GM18870 (cell line): Measurements from ENCODE around the gene PLPP7.

ENCODE experiments used
- ATAC-seq: cut with Tn5 transposase; IDR thresholded peaks from one replicate; pipeline ENCODE4 v1.9.1; 2021; ENCODE audit warnings: moderate library complexity; ENCODE audit not compliant: unreplicated experiment

Gene PLPP7

DNA sequence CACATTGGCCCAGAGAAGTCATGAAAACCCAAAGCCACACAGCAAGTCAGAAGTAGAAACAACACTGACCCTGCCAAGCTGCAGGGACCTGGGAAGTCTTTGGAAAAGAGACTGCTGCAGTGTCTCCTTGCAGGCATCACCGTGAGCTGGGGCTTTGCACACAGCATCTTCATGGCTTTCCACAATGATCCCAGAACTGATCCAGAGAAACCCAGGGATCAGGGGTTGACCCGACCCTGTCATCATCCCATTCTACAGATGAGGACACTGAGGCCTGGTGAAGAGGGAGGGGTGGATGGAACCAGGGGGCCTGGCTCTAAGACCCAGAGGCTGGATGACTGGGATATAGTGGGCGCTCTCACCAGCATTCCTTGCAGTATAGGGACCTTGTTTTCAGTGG, 8.9 kb upstream of the PLPP7 start:
- no peak for ATAC-seq

- no peak for ATAC-seq
Observed at GRCh38 chr9:131281119-131281965, 8.2 kb upstream of the PLPP7 start.

- ATAC-seq = no peak
Observed at GRCh38 chr9:131282175-131282574, 7.3 kb upstream of the PLPP7 start.

- ATAC-seq = no peak
Observed at GRCh38 chr9:131282688-131283422, 6.7 kb upstream of the PLPP7 start.

GRCh38 chr9:131284856-131285255, 4.7 kb upstream of the PLPP7 start:
- ATAC-seq = no peak

DNA sequence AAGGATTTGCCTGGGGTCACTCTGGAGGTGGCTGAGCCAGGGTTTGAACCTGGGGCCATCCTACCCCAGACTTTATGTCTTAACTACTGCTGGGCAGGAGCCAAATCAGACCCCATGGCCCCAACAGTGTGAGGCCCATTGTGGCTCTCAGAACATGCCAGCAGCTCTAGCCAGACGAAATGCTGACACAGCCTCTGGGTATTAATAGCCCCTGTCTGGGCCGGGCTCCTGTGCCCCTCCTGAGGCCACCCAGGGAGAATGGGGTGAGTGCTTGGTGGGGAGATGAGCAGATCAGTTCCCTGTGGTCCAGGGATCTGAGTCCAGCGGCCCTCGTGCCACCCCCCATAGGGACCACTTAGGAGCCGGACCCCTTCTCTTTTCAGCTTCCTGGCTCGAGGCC, 2.2 kb upstream of the PLPP7 start:
- ATAC-seq = no peak

GRCh38 chr9:131288217-131288616, 1.3 kb upstream of the PLPP7 start:
- ATAC-seq = no peak

DNA sequence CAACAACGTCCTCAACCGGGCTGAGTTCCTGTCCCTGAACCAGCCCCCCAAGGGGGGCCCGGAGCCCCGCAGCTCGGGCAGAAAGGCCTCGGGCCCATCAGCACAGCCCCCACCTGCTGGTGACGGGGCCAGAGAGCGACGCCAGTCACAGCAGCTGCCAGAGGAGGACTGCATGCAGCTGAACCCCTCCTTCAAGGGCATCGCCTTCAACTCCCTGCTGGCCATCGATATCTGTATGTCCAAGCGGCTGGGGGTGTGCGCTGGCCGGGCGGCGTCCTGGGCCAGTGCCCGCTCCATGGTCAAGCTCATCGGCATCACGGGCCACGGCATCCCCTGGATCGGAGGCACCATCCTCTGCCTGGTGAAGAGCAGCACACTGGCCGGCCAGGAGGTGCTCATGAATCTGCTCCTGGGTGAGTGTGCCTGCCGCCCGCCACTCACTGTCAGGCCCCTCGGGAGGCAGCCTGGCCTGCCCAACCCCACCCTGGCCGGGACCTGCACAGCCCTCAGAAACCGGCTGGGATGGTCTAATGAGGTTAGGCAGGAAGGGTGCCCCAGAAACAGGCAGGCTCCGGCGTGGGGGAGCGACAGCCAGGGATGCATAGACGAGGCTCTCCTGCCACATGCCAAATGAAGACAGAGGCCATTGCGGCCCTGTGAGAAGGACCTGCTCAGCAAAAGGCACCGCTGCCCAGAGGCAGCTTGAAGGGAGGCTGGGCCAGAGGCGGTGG, 678 bp downstream of the PLPP7 start:
- ATAC-seq = no peak

- no peak for ATAC-seq
Observed at GRCh38 chr9:131290767-131291370, 1.3 kb downstream of the PLPP7 start.

DNA sequence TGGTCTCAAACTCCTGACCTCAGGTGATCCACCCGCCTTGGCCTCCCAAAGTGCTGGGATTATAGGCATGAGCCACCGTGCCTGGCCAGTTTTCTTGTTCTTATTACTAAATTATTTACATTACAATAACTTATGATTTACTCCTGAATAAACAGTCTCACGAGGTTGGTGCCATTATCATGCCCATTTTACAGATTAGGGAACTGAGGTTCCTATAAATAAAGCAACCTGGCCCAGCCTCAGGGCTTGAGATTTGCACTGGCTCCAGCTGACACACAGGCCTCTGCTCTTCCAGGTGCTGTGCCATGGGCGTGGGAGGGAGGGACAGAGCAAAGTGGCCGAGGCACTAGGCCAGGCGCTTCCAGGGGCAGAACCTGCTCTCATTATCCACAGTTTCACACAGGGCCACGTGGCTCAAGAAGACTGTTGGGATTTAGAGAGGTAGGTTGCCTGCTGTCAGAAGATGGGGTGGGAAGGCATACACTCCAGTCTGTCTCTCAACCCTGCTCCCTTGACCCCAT, 2.3 kb downstream of the PLPP7 start:
- ATAC-seq = no peak

DNA sequence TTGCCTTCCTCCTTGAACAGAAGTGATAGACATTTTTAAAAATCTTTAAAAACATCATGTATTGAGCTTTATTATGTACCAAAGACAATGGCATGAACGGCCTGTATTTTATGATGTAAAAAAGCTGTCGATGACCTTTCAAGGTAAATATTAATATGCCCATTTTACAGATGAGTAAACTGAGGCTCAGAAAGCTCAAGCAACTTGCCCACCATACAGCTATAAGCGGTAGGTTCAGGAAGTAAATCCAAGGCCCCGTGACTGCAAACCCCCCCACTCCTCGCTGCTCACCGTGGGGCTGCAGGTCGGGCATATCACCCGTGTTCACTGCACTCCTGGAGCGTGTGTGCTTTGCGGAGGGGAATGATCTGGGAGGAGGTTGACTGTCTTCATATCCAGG, 3.4 kb downstream of the PLPP7 start:
- ATAC-seq = no peak

- no peak for ATAC-seq
Observed at GRCh38 chr9:131296460-131296859, 6.9 kb downstream of the PLPP7 start.

DNA sequence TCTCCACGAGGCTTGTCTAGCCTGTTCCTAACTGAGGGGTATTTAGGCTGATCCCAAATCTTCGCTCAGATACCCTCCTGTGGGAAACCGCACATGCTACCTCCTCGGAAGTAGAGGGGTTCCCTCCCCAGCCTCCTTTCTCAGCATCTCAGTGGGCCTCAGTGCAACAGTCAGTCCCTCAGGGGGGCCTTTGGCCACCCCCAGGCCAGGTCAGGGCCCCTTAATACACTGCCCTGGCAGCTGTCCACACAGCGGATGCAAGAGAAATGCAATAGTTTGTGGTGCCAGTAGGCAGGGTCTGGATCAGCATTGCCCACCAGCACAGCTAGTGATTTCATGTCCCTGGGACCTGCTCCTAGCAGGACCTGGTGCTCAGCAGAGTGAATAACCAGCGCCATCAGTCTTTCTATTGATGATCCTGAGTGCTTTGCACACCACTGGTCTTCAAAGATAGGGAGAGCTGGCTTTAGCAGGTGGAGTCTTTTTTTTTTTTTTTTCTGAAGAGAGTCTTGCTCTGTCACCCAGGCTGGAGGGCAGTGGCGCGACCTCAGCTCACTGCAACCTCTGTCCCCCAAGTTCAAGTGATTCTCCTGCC, 7.5 kb downstream of the PLPP7 start:
- ATAC-seq = no peak

- ATAC-seq = no peak
Observed at GRCh38 chr9:131297903-131298302, 8.4 kb downstream of the PLPP7 start.

DNA sequence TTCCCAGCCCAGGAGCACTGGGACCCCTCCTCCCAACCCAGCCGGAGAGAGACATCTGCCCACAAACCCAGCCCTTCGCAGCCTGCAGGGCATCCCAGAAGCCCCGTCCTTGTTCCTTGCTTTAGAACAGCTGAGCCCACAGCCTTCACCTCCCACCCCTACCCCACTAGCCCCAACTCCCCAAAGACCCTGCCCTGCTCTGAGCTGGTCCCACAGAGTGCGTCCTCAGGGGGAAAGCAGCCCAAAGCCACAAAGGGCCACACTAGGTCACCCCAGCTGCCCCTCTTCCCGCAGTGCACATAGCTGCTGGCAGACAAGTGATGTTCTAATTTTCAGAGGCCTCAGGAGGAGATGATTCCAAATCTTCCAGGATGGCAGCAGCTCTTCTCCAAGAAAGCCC, 8.8 kb downstream of the PLPP7 start:
- ATAC-seq = no peak

- no peak for ATAC-seq
Observed at GRCh38 chr9:131298816-131299215, 9.3 kb downstream of the PLPP7 start.

DNA sequence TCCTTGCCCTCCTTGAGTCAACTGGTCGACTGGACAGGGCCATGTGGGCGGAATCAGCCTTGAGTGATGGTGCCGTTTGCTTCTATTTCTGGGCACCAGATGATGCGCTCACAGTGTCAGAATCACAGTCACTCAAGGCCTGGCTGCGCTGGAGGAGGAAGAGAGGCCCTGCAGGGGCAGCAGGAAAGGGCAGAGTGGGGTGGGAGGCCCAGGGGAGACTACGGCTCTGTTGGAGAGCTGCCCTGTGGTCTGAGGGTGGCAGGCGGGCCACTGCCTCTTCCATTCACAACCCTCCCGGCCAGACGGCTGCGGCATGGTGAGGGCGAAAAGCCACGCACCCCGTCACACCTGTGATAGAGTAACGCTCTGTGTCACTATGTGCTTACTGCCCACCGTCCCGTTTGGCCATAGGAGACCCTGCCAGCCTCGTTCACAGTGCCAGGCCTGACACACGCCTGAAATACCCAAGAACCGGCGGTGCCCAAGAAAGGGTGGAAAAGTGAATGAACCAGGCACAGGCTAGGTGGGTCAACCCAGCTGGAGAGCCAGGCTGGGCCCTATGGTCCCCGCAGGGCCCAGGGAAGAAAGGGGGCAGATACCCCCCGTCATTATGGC, 9.9 kb downstream of the PLPP7 start:
- no peak for ATAC-seq

DNA sequence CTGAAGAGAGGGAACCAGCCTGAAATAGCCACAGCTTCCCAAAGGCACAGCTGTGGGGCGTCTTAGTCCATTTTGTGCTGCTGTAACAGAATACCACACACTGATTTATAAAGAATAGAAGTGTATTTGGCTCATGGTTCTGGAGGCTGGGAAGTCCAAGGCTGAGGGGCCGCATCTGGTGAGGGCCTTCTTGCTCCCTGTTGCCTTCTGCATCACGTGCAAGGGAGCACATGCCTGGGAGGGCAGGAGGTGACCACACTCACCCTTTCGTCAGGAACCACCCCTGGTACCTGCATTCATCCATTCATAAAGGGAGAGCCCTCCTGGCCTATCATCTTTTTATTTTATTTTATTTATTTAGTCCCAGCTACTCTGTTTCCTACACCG, 10.4 kb downstream of the PLPP7 start:
- ATAC-seq = no peak

DNA sequence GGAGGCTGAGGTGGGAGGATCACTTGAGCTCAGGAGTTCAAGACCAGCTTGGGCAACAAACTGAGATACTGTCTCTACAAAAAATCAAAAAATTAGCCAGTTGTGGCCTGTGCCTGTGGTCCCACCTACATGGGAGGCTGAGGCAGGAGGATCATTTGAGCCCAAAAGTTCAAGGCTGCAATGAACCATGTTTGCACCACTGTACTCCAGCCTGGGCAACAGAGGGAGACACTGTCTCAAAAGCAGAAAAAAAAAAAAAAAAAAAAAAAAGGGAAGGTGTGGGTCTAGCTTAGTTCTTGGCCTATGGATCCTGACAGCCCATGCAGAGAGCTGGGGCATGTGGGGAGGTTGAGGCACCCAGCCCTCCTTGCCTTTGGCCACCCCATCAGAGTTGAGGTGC, 10.9 kb downstream of the PLPP7 start:
- no peak for ATAC-seq
